Esophagus muscularis mucosa (tissue), 3 donors: ENCODE measurements around the gene ZDHHC21.

Source experiments
- CTCF ChIP-seq, 3 experiments: fragments of 200-600 bp in 2 of 3; fragments of 450-650 bp in 1 of 3; sonication (generic) in 2 of 3; IDR thresholded peaks; one replicate each; pipeline ENCODE4 v1.5.1; 2017 to 2019; ENCODE audit warnings: antibody characterized with exemption in 3 of 3, mild to moderate bottlenecking in 2 of 3, moderate library complexity in 1 of 3
- POLR2A ChIP-seq: fragments of 450-650 bp; IDR thresholded peaks from one replicate; pipeline ENCODE4 v1.6.1; 2017; ENCODE audit warnings: antibody characterized with exemption, moderate library complexity, mild to moderate bottlenecking, low read depth

GRCh38 chr9:14591411-14591810, 101.8 kb downstream of the ZDHHC21 start:
- TF ChIP-seq CTCF (IDR thresholded peaks at IDR 0.05) (no peak), POLR2A (no peak)
